Uterus (tissue), 4 donors: ENCODE measurements around the gene IQSEC1. TPM values are rescaled to one million over a fixed set of nuclear protein-coding genes. Genes with fewer than 3 reads are reported as not detected.
A peak's percentile ranks its signal among the peaks of the same experiment; 100 is the strongest.

Experiments used
- DNase-seq, 2 donors: peaks; one replicate each; pipeline ENCODE4 v3.0.0-alpha.2; 2019 to 2020
- H3K27ac ChIP-seq, 2 donors: fragments of 200-600 bp; sonication (generic); 1 replicate in 1 of 2; 2 replicates in 1 of 2; pipeline ENCODE4 v1.5.1; 2016 to 2018
- H3K27me3 ChIP-seq, 2 donors: fragments of 200-600 bp; sonication (generic); one replicate each; pipeline ENCODE4 v1.5.1; 2018 to 2019; ENCODE audit warnings: control low read depth in 1 of 2
- H3K36me3 ChIP-seq, 2 donors: fragments of 200-600 bp; sonication (generic); one replicate each; pipeline ENCODE4 v1.5.1; 2019; ENCODE audit warnings: control low read depth in 1 of 2
- H3K4me1 ChIP-seq, 2 donors: fragments of 200-600 bp; sonication (generic); one replicate each; pipeline ENCODE4 v1.5.1; 2018 to 2019; ENCODE audit warnings: control low read depth in 1 of 2
- H3K4me3 ChIP-seq, 2 donors: fragments of 200-600 bp; sonication (generic); 1 replicate in 1 of 2; 2 replicates in 1 of 2; pipeline ENCODE4 v1.5.1; 2018 to 2019; ENCODE audit warnings: mild to moderate bottlenecking in 1 of 2
- H3K9me3 ChIP-seq, 2 donors: fragments of 200-600 bp; sonication (generic); one replicate each; pipeline ENCODE4 v1.5.1; 2019; ENCODE audit warnings: control low read depth in 1 of 2
- CTCF ChIP-seq, 4 experiments: fragments of 200-600 bp in 2 of 4; fragments of 450-650 bp in 2 of 4; sonication (generic) in 2 of 4; IDR thresholded peaks; one replicate each; pipeline ENCODE4 v1.5.1; 2016 to 2019; ENCODE audit warnings: antibody characterized with exemption in 4 of 4, mild to moderate bottlenecking in 2 of 4, moderate library complexity in 1 of 4
- POLR2A ChIP-seq, 2 donors: fragments of 450-650 bp; IDR thresholded peaks; one replicate each; pipeline ENCODE4 v1.6.1; 2016; ENCODE audit warnings: antibody characterized with exemption in 2 of 2, mild to moderate bottlenecking in 1 of 2, moderate library complexity in 1 of 2
- intact Hi-C: fragments of 100-400 bp; cut with DNase I; formaldehyde crosslinking; loops from one replicate; pipeline ENCODE4 v1.15.1; 2023; ENCODE audit warnings: low total_unique reads
- total RNA-seq, 4 donors: library from RNA; depleted of rRNA in 3 of 4; stranded (reverse); fragments of >200 nt in 3 of 4; gene quantifications; one replicate each; pipeline versions ENCODE4 v1.1.0 to v1.2.4, GENCODE V29; 2014 to 2023
- donor health status: DM: yes; HTN: yes; CAD: no.

IQSEC1 gene
- total RNA-seq, 4 donors from 2014 or later, result 17.9 to 61.4 (median 49.7) TPM

GRCh38 chr3:12955651-12956315 lies 117.4 kb downstream of the IQSEC1 start:
- intact Hi-C loops, result no loop called here
- Histone ChIP-seq H3K4me1 (peaks cover 0 to 15% of the 10 kb centered on the region in 2 donors), H3K9me3 (no peaks in the 10 kb centered on the region), H3K27ac (peak overlapping the region; percentile 32 to 40), H3K4me3 (no peak overlapping the region), H3K36me3 (no peaks in the 10 kb centered on the region), H3K27me3 (no peaks in the 10 kb centered on the region)
- no peak for TF ChIP-seq CTCF (IDR thresholded peaks at IDR 0.05)
- no peak for TF ChIP-seq POLR2A (IDR thresholded peaks at IDR 0.05)
- DNase-seq, result no peak

DNA sequence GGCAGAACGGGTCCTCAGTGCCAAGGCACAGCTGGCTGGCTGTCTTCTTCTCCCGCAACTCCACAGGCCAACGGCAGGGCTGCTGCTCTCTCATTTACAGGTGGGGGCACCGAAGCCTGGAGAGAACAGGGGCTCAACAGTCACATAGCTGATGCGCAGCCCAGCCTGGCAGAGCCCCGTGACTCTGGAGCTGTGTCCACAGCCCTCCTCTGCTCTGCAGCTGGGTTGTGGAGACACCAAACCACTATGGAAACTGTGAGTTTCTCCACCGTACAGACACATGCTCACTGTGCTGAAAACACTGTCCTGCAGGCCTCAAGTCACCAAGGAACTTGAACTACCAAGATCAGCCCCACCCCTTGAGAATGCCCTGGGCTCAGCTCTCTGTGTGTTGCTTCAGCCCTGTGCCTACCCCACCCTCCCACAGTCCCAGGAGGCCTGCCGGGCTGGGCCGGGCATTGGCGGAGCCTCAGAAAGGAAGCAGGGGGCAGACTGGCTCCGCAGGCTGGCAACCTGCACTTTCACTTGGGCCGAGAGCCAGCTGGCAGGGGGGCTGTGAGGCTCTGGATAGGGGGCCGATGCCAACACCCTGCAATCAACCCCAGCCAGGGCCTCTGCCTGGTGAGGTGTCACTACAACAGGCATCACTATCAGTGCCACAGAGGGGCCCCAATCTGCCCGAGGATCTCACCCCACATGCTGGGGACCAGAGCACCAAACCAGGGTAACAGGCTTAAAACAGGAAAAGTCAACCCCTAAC lies 118.2 kb downstream of the IQSEC1 start:
- Histone ChIP-seq H3K9me3 (no peaks in the 10 kb centered on the region), H3K4me1 (peaks cover 0 to 15% of the 10 kb centered on the region in 2 donors), H3K4me3 (no peak overlapping the region), H3K27me3 (no peaks in the 10 kb centered on the region), H3K36me3 (no peaks in the 10 kb centered on the region), H3K27ac (peak overlapping the region; percentile 32 to 40)
- intact Hi-C loops, result no loop called here
- TF ChIP-seq POLR2A (IDR thresholded peaks at IDR 0.05) (no peak), CTCF (IDR thresholded peaks at IDR 0.05) (no peak)
- peak; percentile 53 to 61 for DNase-seq

- Histone ChIP-seq H3K36me3 (no peaks in the 10 kb centered on the region), H3K9me3 (no peaks in the 10 kb centered on the region), H3K27me3 (no peaks in the 10 kb centered on the region), H3K27ac (peak overlapping the region in 1 of 2 donors; percentile 32), H3K4me3 (no peak overlapping the region), H3K4me1 (peaks cover 0 to 23% of the 10 kb centered on the region in 2 donors)
- DNase-seq, result no peak
- intact Hi-C loops, result no loop called here
- no peak for TF ChIP-seq POLR2A (IDR thresholded peaks at IDR 0.05)
- no peak for TF ChIP-seq CTCF (IDR thresholded peaks at IDR 0.05)
Measured at GRCh38 chr3:12954180-12954579, 119.0 kb downstream of the IQSEC1 start.

GRCh38 chr3:12953201-12953995 lies 119.8 kb downstream of the IQSEC1 start:
- Histone ChIP-seq H3K27ac (no peak overlapping the region), H3K36me3 (no peaks in the 10 kb centered on the region), H3K4me1 (peaks cover 0 to 26% of the 10 kb centered on the region in 2 donors), H3K9me3 (no peaks in the 10 kb centered on the region), H3K27me3 (no peaks in the 10 kb centered on the region), H3K4me3 (no peak overlapping the region)
- intact Hi-C loops, result no loop called here
- DNase-seq, result no peak
- no peak for TF ChIP-seq CTCF (IDR thresholded peaks at IDR 0.05)
- no peak for TF ChIP-seq POLR2A (IDR thresholded peaks at IDR 0.05)
